ENCODE results near the gene PAFAH1B2.
"Not testable (repeated sequence)": the region's sequence is repeated elsewhere in the genome, so short reads cannot be mapped to it uniquely, and the experiment has no call there.

PAFAH1B2 gene

GRCh38 chr11:117127171-117127901, 16.8 kb upstream of the PAFAH1B2 start:
- no peak for DNase-seq (ENCODE audit: low read depth)

GRCh38 chr11:117128289-117128688, 15.8 kb upstream of the PAFAH1B2 start:
- DNase-seq (ENCODE audit: low read depth), result no peak

- not testable (repeated sequence) for DNase-seq (ENCODE audit: low read depth)
These were observed 13.7 kb upstream of the PAFAH1B2 start for GRCh38 chr11:117130396-117130795.

GRCh38 chr11:117130879-117131278, 13.2 kb upstream of the PAFAH1B2 start:
- no peak for DNase-seq (ENCODE audit: low read depth)

GRCh38 chr11:117134431-117134830, 9.7 kb upstream of the PAFAH1B2 start:
- no peak for DNase-seq (ENCODE audit: low read depth)

- not testable (repeated sequence) for DNase-seq (ENCODE audit: low read depth)
These were observed 9.1 kb upstream of the PAFAH1B2 start for GRCh38 chr11:117134979-117135378.

GRCh38 chr11:117137223-117138086, 6.6 kb upstream of the PAFAH1B2 start:
- not testable (repeated sequence) for DNase-seq (ENCODE audit: low read depth)

GRCh38 chr11:117143390-117143789, 697 bp upstream of the PAFAH1B2 start:
- DNase-seq (ENCODE audit: low read depth), result peak; percentile 41

- peak; percentile 24 for DNase-seq (ENCODE audit: low read depth)
These were observed 648 bp downstream of the PAFAH1B2 start for GRCh38 chr11:117144477-117145392.

- DNase-seq (ENCODE audit: low read depth), result peak; percentile 22
These were observed 1.3 kb downstream of the PAFAH1B2 start for GRCh38 chr11:117145393-117145761.

- DNase-seq (ENCODE audit: low read depth), result no peak
These were observed 2.4 kb downstream of the PAFAH1B2 start for GRCh38 chr11:117146521-117146920.

- DNase-seq (ENCODE audit: low read depth), result no peak
These were observed 8.0 kb downstream of the PAFAH1B2 start for GRCh38 chr11:117152066-117152465.

- no peak for DNase-seq (ENCODE audit: low read depth)
These were observed 10.4 kb downstream of the PAFAH1B2 start for GRCh38 chr11:117154468-117154867.

GRCh38 chr11:117157507-117157906, 13.4 kb downstream of the PAFAH1B2 start:
- no peak for DNase-seq (ENCODE audit: low read depth)

GRCh38 chr11:117159892-117160291, 15.8 kb downstream of the PAFAH1B2 start:
- no peak for DNase-seq (ENCODE audit: low read depth)

- DNase-seq (ENCODE audit: low read depth), result no peak
These were observed 16.7 kb downstream of the PAFAH1B2 start for GRCh38 chr11:117160826-117161225.

- DNase-seq (ENCODE audit: low read depth), result no peak
These were observed 22.4 kb downstream of the PAFAH1B2 start for GRCh38 chr11:117166491-117166890.

GRCh38 chr11:117169736-117170135, 25.6 kb downstream of the PAFAH1B2 start:
- no peak for DNase-seq (ENCODE audit: low read depth)

- DNase-seq (ENCODE audit: low read depth), result no peak
These were observed 26.1 kb downstream of the PAFAH1B2 start for GRCh38 chr11:117170210-117170609.

- no peak for DNase-seq (ENCODE audit: low read depth)
These were observed 26.9 kb downstream of the PAFAH1B2 start for GRCh38 chr11:117171007-117171403.

GRCh38 chr11:117171404-117172061, 27.4 kb downstream of the PAFAH1B2 start:
- no peak for DNase-seq (ENCODE audit: low read depth)
